GM21447 (cell line): ENCODE data around the gene FGF22.

Source experiments
- ATAC-seq: cut with Tn5 transposase; IDR thresholded peaks from one replicate; pipeline ENCODE4 v1.9.1; 2021; ENCODE audit not compliant: unreplicated experiment

Gene FGF22

DNA sequence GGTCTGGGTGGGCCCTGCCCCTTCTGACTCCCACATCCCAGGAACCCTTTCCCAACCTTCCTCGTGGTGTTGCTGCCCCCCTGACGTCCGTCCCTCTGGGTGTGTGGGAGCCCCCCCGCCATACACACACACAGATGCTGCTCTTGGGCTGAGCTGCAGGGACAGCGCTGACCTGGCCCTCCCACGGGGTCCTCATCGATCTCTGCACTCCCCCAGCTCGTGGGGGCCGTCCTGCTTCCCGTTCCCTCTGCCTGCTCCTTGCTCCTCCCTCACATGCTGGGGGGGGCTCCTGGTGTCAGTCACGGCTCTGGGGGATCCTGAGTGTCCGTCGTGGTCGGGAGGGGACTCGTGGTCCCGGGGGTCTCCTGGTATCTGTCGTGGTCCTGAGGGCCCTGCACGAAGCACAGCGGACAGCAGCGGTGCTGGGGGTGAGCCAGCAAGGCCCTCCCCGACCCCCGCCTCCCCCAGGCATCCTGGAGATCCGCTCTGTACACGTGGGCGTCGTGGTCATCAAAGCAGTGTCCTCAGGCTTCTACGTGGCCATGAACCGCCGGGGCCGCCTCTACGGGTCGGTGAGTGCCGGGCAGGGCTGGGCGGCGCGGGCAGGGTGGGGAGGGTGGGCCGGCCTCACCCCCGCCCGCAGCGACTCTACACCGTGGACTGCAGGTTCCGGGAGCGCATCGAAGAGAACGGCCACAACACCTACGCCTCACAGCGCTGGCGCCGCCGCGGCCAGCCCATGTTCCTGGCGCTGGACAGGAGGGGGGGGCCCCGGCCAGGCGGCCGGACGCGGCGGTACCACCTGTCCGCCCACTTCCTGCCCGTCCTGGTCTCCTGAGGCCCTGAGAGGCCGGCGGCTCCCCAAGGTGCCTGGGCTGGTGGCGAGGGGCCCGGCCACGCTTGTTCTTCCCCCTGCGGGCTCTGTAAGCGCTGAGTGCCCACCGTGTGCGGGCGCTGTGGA is 3.4 kb downstream of the FGF22 start:
- ATAC-seq: no peak

- no peak for ATAC-seq
These were observed 4.1 kb downstream of the FGF22 start for GRCh38 chr19:643736-644135.

DNA sequence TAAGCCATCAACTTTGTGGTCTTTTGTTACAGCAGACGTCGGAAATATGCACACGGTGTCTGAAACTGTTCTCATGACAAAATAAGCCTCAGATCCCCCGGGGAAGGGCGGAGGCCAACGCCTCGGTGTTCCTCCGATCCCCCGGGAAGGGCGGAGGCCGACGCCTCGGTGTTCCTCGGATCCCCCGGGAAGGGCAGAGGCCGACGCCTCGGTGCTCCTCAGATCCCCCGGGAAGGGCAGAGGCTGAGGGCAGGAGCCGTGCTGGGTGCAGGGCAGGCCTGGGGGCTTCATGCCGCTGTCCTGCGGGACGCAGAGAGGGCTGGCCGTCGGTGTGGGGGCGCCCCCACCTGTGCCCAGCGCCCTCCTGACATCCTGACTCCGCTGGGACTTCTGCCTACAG is 4.7 kb downstream of the FGF22 start:
- no peak for ATAC-seq

GRCh38 chr19:644789-645188 is 5.1 kb downstream of the FGF22 start:
- no peak for ATAC-seq

- ATAC-seq: no peak
These were observed 6.5 kb downstream of the FGF22 start for GRCh38 chr19:645912-646778.

- ATAC-seq: no peak
These were observed 7.3 kb downstream of the FGF22 start for GRCh38 chr19:646779-647565.

DNA sequence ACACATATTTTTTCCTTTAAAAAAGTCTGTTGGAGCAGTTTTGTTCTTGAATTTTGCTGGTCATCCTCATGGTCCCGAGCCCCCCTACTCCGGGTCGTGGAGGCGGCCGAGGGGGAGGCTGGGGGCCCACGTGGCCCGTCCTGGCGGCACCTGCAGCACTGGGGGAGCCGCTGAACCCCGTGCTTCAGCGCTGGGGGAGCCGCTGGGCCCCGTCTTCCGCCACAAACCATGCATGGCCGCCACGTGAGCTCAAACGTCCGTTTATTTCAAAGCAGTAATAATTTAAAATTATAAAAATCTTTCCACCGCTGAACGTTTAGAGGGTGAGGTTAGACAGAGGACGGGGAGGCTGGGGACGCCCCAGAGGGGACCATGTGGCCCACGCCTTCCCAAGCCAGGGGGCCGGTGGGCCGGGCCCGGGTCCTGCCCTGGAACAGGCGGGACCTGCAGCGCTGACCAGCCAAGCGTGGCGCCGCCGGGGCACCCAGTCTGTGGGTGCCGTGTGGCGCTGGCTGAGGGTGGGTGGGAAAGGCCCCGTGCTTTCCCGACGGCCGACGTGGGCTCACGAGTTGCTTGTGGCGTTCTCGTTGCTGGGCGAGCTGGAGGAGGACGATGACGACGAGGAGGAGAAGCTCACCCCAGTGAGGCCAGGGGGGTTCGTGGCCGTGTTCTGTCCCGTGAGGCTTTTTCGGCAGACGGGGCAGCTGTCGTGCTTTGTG is 8.0 kb downstream of the FGF22 start:
- no peak for ATAC-seq

- no peak for ATAC-seq
These were observed 8.6 kb downstream of the FGF22 start for GRCh38 chr19:648305-648704.

DNA sequence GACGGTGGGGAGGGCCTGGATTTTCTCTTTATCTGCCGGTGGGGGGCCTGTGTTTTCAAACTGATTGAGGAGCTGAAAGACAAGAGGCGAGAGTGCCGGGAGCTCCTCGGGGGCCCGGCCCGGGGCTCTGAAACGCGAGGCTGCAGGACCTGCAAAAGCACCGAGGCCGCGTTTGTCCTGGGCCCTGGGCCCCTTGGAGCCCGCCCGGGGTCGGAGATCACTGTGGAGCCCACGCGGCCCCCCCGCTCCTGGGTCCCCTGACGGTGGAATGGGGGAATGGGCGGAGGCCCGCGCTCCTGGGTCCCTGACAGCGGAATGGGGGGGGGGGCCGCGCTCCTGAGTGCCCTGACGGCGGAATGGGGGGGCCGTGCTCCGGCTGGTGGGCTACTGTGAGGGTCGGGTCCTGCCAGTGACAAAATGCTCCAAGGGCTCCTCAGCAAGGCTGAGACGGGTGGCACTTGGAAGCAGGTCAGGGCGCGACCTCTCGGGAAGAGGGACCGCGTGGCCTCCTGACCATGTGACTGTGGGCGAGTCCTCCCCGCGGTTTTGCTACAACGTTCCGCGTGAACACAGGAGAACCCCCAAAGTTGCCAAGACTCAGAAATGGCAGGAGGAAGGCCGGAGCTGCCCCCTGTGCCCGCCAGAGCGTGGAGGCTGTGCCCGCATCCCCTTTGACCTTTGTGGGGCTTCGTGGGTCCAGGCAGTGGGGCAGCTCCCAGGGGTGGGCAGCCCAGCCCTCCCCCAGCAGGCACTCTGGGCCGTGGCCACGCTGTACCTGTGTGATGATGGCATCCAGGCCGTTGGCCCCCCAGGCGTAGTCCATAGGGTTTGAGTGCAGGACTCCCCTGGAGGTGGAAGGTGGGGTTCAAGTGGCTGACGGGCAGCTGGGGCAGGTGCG is 9.5 kb downstream of the FGF22 start:
- ATAC-seq: no peak

DNA sequence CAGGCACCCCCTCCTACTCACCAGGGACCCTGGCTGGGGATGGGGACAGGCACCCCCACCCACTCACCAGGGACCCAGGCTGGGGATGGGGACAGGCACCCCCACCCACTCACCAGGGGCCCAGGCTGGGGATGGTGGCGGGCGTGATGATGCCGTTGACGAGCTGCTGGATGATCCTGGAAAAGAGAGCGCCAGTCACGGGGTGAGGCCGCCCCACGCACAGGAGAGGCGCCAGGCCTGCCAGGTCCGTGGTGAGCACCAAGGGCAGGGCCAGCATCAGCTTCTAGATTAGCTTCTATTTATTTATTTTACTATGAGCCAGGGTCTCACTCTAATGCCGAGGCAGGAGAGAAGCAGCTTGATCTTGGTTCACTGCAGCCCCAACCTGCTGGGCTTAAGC is 10.4 kb downstream of the FGF22 start:
- no peak for ATAC-seq

DNA sequence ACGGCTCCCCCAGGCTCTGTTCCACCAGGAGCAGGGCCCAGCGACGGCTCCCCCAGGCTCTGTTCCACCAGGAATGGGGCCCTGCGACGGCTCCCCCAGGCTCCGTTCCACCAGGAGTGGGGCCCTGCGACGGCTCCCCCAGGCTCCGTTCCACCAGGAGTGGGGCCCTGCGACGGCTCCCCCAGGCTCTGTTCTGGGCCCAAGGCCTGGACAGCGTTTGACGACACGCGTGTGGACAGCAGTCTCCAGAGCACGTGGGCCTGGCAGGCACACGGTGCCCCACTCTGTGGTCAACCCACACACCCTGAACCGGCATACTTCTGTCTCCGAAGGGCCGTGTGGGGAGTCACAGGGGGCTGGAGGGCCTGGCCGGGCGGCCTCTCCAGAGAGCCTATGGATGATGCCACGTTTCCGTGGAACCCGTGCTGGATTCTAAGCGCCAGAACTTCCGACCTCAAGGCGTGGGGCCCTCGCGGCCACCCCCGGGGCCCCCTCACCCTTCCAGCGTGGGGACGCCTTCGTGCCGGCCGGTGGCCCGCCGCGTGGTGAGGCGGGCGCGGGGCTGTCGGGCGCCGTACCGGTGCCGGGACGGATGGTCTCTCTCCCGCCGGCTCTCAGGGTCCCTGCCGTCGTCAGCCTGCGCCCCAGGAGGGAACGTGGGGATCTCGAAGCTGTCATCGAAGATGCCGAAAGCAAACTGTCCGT is 11.6 kb downstream of the FGF22 start:
- no peak for ATAC-seq

- no peak for ATAC-seq
These were observed 12.3 kb downstream of the FGF22 start for GRCh38 chr19:651991-652390.

GRCh38 chr19:652467-653389 is 13.0 kb downstream of the FGF22 start:
- no peak for ATAC-seq

DNA sequence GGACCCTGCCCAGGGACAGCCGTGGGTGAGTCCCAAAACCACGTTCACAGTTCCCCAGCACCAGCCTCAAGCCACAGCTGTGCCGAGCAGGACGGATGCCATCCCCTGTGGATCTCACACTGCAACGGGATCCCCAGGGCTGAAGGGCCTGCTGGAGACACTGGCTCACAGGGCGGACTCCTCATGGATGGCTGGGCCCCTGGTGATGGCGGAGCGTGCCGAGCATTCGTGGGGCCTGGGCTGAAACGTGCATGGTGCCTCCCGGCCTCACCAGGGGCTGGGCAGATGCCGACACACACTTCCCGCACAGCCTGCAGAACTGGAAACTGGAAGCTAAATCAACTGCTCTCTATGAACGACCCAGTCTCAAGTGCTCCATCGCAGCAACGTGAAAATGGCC is 13.7 kb downstream of the FGF22 start:
- no peak for ATAC-seq

DNA sequence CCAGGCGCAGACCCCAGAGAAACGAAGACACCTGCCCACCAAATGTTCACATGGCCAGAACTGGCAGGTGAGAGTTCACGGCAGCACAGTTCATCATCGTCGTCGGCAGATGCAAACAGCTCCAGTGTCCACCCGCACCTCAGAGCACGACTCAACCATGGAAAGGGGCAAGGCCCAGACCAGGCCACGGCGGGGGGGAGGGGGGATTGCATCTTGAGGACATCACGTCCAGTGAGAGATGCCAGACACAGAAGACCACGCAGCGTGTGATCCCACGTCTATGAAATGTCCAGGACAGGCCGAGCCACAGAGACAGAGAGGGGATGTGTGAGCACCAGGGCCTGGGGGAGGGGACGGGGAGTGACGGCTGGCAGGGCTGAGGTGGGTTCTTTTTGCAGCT is 16.0 kb downstream of the FGF22 start:
- no peak for ATAC-seq

- ATAC-seq: no peak
These were observed 17.3 kb downstream of the FGF22 start for GRCh38 chr19:656751-657559.

DNA sequence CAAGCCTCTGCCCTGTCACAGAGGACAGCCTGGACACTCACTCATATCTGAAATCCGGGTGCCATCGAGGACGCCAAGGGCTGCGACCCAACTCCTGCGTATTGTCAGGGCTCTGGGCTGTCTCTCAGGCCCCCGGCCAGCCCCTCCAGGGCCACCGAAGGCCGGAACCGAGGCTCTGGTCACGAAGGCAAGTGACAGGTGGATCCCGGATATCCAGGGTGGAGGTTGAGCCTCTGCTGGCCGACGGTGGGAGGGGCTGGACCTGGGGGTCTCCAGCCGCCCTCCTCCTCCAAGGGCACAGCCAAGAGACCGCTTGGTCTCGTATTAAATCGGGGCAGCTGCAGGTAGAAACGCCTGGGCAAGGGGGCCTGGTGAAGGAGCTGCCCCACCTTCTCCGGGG is 17.9 kb downstream of the FGF22 start:
- ATAC-seq: no peak
